ENCODE results near the gene PLEKHH2. TPM values are rescaled to one million over a fixed set of nuclear protein-coding genes. Genes with fewer than 3 reads are reported as not detected.

Gene PLEKHH2
- total RNA-seq, 1 experiment from 2014 or later, result 3.1 TPM

GRCh38 chr2:43798300-43798699 lies 161.2 kb downstream of the PLEKHH2 start:
- Histone ChIP-seq H2BK120ac (ENCODE audit: low read depth, low read length, poor library complexity, severe bottlenecking) (no peak overlapping the region), H3K79me2 (ENCODE audit: insufficient read depth, low read length) (no peaks in the 10 kb centered on the region), H3K56ac (ENCODE audit: insufficient read length, low read depth, low read length) (no peak overlapping the region), H3T11ph (ENCODE audit: low read length) (no peak overlapping the region), H4K8ac (replicated peaks; ENCODE audit: insufficient read length, low read depth, low read length) (no peak overlapping the region), H2BK20ac (ENCODE audit: low read depth, low read length, poor library complexity, severe bottlenecking) (no peak overlapping the region), H4K5ac (ENCODE audit: insufficient read length, low read depth, low read length) (no peak overlapping the region), H2AFZ (ENCODE audit: low read length) (no peak overlapping the region), H3K4me2 (ENCODE audit: insufficient read depth, insufficient read length, low read length) (no peak overlapping the region), H3K23me2 (ENCODE audit: insufficient read length, low read depth, low read length, poor library complexity, severe bottlenecking) (no peaks in the 10 kb centered on the region), H3K9me3 (ENCODE audit: control insufficient read depth, low read depth, low read length) (no peaks in the 10 kb centered on the region), H2BK15ac (ENCODE audit: low read depth, low read length) (no peak overlapping the region), H4K20me1 (ENCODE audit: control insufficient read depth, insufficient read depth, insufficient read length) (no peaks in the 10 kb centered on the region), H2BK12ac (ENCODE audit: insufficient read length, low read depth, low read length) (no peak overlapping the region), H3K18ac (ENCODE audit: insufficient read length, low read depth, low read length) (no peak overlapping the region), H3K79me1 (ENCODE audit: insufficient read depth, low read depth, low read length, poor library complexity, severe bottlenecking) (no peaks in the 10 kb centered on the region), H3K14ac (ENCODE audit: insufficient read depth, low read length) (no peak overlapping the region), H3K9ac (ENCODE audit: extremely low read depth, insufficient read length, low read length) (no peak overlapping the region), H3K27me3 (ENCODE audit: insufficient read depth, low read length) (no peaks in the 10 kb centered on the region), H4K91ac (ENCODE audit: insufficient read length, low read depth, low read length) (no peak overlapping the region), H3K23ac (ENCODE audit: insufficient read length, low read depth, low read length) (no peak overlapping the region), H3K27ac (ENCODE audit: insufficient read length, low read depth, low read length) (no peak overlapping the region), H2AK5ac (ENCODE audit: insufficient read length, low read length) (no peak overlapping the region), H3K4me1 (ENCODE audit: insufficient read depth, low read length) (no peaks in the 10 kb centered on the region), H2BK5ac (ENCODE audit: insufficient read length, low read length) (no peak overlapping the region), H3K4ac (ENCODE audit: low read depth, low read length) (no peak overlapping the region)
- H3K36me3 Mint-ChIP-seq (ENCODE audit: insufficient read depth in 1 of 3, low read depth in 3 of 3), result no peaks in the 10 kb centered on the region
- H3K27me3 Mint-ChIP-seq (ENCODE audit: low read depth), result no peaks in the 10 kb centered on the region
- H3K4me1 Mint-ChIP-seq, result no peaks in the 10 kb centered on the region
- DNase-seq, result no peak
- WGBS (ENCODE audit: extremely low coverage, insufficient read length, low lambda C conversion rate), result no CpG with 5 or more reads among the region's 4 CpGs
- no peak overlapping the region for H3K27ac Mint-ChIP-seq
- H3K9me3 Mint-ChIP-seq, result no peaks in the 10 kb centered on the region
- TF ChIP-seq, protein P1, sequence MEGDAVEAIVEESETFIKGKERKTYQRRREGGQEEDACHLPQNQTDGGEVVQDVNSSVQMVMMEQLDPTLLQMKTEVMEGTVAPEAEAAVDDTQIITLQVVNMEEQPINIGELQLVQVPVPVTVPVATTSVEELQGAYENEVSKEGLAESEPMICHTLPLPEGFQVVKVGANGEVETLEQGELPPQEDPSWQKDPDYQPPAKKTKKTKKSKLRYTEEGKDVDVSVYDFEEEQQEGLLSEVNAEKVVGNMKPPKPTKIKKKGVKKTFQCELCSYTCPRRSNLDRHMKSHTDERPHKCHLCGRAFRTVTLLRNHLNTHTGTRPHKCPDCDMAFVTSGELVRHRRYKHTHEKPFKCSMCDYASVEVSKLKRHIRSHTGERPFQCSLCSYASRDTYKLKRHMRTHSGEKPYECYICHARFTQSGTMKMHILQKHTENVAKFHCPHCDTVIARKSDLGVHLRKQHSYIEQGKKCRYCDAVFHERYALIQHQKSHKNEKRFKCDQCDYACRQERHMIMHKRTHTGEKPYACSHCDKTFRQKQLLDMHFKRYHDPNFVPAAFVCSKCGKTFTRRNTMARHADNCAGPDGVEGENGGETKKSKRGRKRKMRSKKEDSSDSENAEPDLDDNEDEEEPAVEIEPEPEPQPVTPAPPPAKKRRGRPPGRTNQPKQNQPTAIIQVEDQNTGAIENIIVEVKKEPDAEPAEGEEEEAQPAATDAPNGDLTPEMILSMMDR (conservative IDR thresholded peaks at IDR 0.05), result peak; percentile 57
- H3K4me3 Mint-ChIP-seq, result no peak overlapping the region

Data from H9 (cell line).